Activated T-cell treated with anti-CD3 and anti-CD28 coated beads for 1 hour (primary cell): ENCODE measurements around the gene CACNG8.

Experiments
- DNase-seq: peaks from one replicate; pipeline ENCODE4 v3.0.0-alpha.2; 2020; ENCODE audit warnings: low read depth

CACNG8 gene

GRCh38 chr19:53961523-53962356 lies 997 bp upstream of the CACNG8 start:
- DNase-seq = no peak

- no peak for DNase-seq
These were observed 2.4 kb downstream of the CACNG8 start for GRCh38 chr19:53965091-53965490.

GRCh38 chr19:53966931-53967330 lies 4.2 kb downstream of the CACNG8 start:
- no peak for DNase-seq

GRCh38 chr19:53969366-53969765 lies 6.6 kb downstream of the CACNG8 start:
- DNase-seq = no peak

GRCh38 chr19:53971673-53972072 lies 8.9 kb downstream of the CACNG8 start:
- no peak for DNase-seq

- peak; percentile 57 for DNase-seq
These were observed 14.8 kb downstream of the CACNG8 start for GRCh38 chr19:53977429-53977990.

GRCh38 chr19:53977991-53978731 lies 15.4 kb downstream of the CACNG8 start:
- DNase-seq = no peak

GRCh38 chr19:53978975-53979801 lies 16.5 kb downstream of the CACNG8 start:
- no peak for DNase-seq

- no peak for DNase-seq
These were observed 18.0 kb downstream of the CACNG8 start for GRCh38 chr19:53980539-53981375.

- DNase-seq = no peak
These were observed 18.7 kb downstream of the CACNG8 start for GRCh38 chr19:53981376-53981951.

GRCh38 chr19:53982001-53982451 lies 19.3 kb downstream of the CACNG8 start:
- DNase-seq = no peak

GRCh38 chr19:53982611-53983010 lies 19.9 kb downstream of the CACNG8 start:
- no peak for DNase-seq

- no peak for DNase-seq
These were observed 20.9 kb downstream of the CACNG8 start for GRCh38 chr19:53983457-53984289.

GRCh38 chr19:53985863-53986262 lies 23.1 kb downstream of the CACNG8 start:
- no peak for DNase-seq

GRCh38 chr19:53988981-53989380 lies 26.2 kb downstream of the CACNG8 start:
- no peak for DNase-seq

GRCh38 chr19:53989600-53990533 lies 27.1 kb downstream of the CACNG8 start:
- no peak for DNase-seq

- DNase-seq = no peak
These were observed 28.7 kb downstream of the CACNG8 start, which contains the start of gene CACNG6 for GRCh38 chr19:53991224-53992113. CACNG6 (plus strand) TSS chr19:53991637; CDS start chr19:53992878, 1,241 bp downstream.
